HK-2 (cell line): Measurements from ENCODE around the gene NTN1.
"Not testable (repeated sequence)": the region's sequence is repeated elsewhere in the genome, so short reads cannot be mapped to it uniquely, and the experiment has no call there.

ENCODE experiments used
- DNase-seq: peaks from one replicate; pipeline ENCODE4 v3.0.0-alpha.2; 2018; ENCODE audit not compliant: unreplicated experiment

NTN1 gene

GRCh38 chr17:9244066-9245052, 223.0 kb downstream of the NTN1 start:
- DNase-seq = no peak

GRCh38 chr17:9247401-9247938, 226.2 kb downstream of the NTN1 start:
- DNase-seq = no peak

GRCh38 chr17:9249245-9249953, 228.1 kb downstream of the NTN1 start:
- DNase-seq = no peak

- DNase-seq = no peak
These were observed 230.0 kb downstream of the NTN1 start for GRCh38 chr17:9251273-9251672.

- no peak for DNase-seq
These were observed 232.0 kb downstream of the NTN1 start for GRCh38 chr17:9253308-9253707.

- no peak for DNase-seq
These were observed 233.5 kb downstream of the NTN1 start for GRCh38 chr17:9254841-9255240.

GRCh38 chr17:9255833-9256232, 234.5 kb downstream of the NTN1 start:
- no peak for DNase-seq

- DNase-seq = no peak
These were observed 235.0 kb downstream of the NTN1 start for GRCh38 chr17:9256361-9256750.

- no peak for DNase-seq
These were observed 235.7 kb downstream of the NTN1 start for GRCh38 chr17:9256751-9257629.

- not testable (repeated sequence) for DNase-seq
These were observed 236.3 kb downstream of the NTN1 start for GRCh38 chr17:9257630-9257965.

GRCh38 chr17:9258115-9259015, 237.1 kb downstream of the NTN1 start:
- DNase-seq = no peak

- DNase-seq = no peak
These were observed 238.1 kb downstream of the NTN1 start for GRCh38 chr17:9259419-9259818.

GRCh38 chr17:9261081-9262012, 240.0 kb downstream of the NTN1 start:
- DNase-seq = no peak

- no peak for DNase-seq
These were observed 244.8 kb downstream of the NTN1 start for GRCh38 chr17:9266031-9266680.

- no peak for DNase-seq
These were observed 245.4 kb downstream of the NTN1 start for GRCh38 chr17:9266697-9267117.

- DNase-seq = no peak
These were observed 247.2 kb downstream of the NTN1 start for GRCh38 chr17:9268546-9268945.

- DNase-seq = no peak
These were observed 248.2 kb downstream of the NTN1 start for GRCh38 chr17:9269350-9270035.

GRCh38 chr17:9270921-9271320, 249.6 kb downstream of the NTN1 start:
- no peak for DNase-seq
